SK-N-SH treated with all-trans-retinoic acid at 6 μM for 48 hours (cell line): ENCODE data around the gene CKAP4.

Experiments
- ATAC-seq: fragments of 200-7000 bp; cut with Tn5 transposase; 3 replicates; pipeline ENCODE4 v1.9.1; 2020; ENCODE audit warnings: mild to moderate bottlenecking, moderate library complexity
- ARNTL ChIP-seq: fragments of 450-650 bp; formaldehyde crosslinking; IDR thresholded peaks from 2 replicates; pipeline ENCODE4 v1.5.0; 2020; ENCODE audit warnings: low read depth, mild to moderate bottlenecking, moderate library complexity, borderline replicate concordance
- BACH2 ChIP-seq: fragments of 250-450 bp; sonication (Bioruptor Pico); IDR thresholded peaks from 2 replicates; pipeline ENCODE4 v1.9.0; 2021; ENCODE audit warnings: mild to moderate bottlenecking, borderline replicate concordance
- CREB5 ChIP-seq: fragments of 250-450 bp; sonication (Bioruptor Pico); IDR thresholded peaks from 2 replicates; pipeline ENCODE4 v1.5.1; 2020; ENCODE audit warnings: low read depth, mild to moderate bottlenecking, moderate library complexity
- ESRRG ChIP-seq: fragments of 250-450 bp; sonication (Bioruptor Pico); IDR thresholded peaks from 2 replicates; pipeline ENCODE4 v1.6.1; 2021; ENCODE audit warnings: mild to moderate bottlenecking
- GLIS3 ChIP-seq: fragments of 250-450 bp; sonication (Bioruptor Pico); IDR thresholded peaks from 2 replicates; pipeline ENCODE4 v1.5.0; 2020; ENCODE audit warnings: mild to moderate bottlenecking, moderate library complexity
- ISL1 ChIP-seq: fragments of 250-450 bp; sonication (Bioruptor Pico); IDR thresholded peaks from 2 replicates; pipeline ENCODE4 v2.1.2; 2022; ENCODE audit warnings: mild to moderate bottlenecking, moderate library complexity
- OSR1 ChIP-seq: fragments of 250-450 bp; sonication (Bioruptor Pico); IDR thresholded peaks from 2 replicates; pipeline ENCODE4 v1.8.0; 2022; ENCODE audit warnings: moderate library complexity, mild to moderate bottlenecking, inconsistent platforms
- PATZ1 ChIP-seq: fragments of 250-450 bp; sonication (Bioruptor Pico); IDR thresholded peaks from 2 replicates; pipeline ENCODE4 v1.8.0; 2020; ENCODE audit warnings: mild to moderate bottlenecking, moderate library complexity, borderline replicate concordance
- POU6F1 ChIP-seq: fragments of 250-450 bp; sonication (Bioruptor Pico); IDR thresholded peaks from 2 replicates; pipeline ENCODE4 v1.8.0; 2021; ENCODE audit warnings: low read depth, mild to moderate bottlenecking, moderate library complexity, borderline replicate concordance
- PPARA ChIP-seq: fragments of 250-450 bp; sonication (Bioruptor Pico); IDR thresholded peaks from 2 replicates; pipeline ENCODE4 v1.5.0; 2020; ENCODE audit warnings: mild to moderate bottlenecking, borderline replicate concordance
- RARB ChIP-seq: fragments of 250-450 bp; sonication (Bioruptor Pico); IDR thresholded peaks from 2 replicates; pipeline ENCODE4 v1.8.0; 2021; ENCODE audit warnings: mild to moderate bottlenecking, moderate library complexity
- SNAI2 ChIP-seq: fragments of 250-450 bp; sonication (Bioruptor Pico); IDR thresholded peaks from 2 replicates; pipeline ENCODE4 v1.5.0; 2020; ENCODE audit warnings: mild to moderate bottlenecking, moderate library complexity
- TSHZ2 ChIP-seq: fragments of 250-450 bp; sonication (Bioruptor Pico); IDR thresholded peaks from 2 replicates; pipeline ENCODE4 v1.5.0; 2020; ENCODE audit warnings: mild to moderate bottlenecking, moderate library complexity
- ZC3H10 ChIP-seq: fragments of 250-450 bp; sonication (Bioruptor Pico); IDR thresholded peaks from 2 replicates; pipeline ENCODE4 v1.5.1; 2021; ENCODE audit warnings: mild to moderate bottlenecking, moderate library complexity
- ZFP30 ChIP-seq: fragments of 450-650 bp; formaldehyde crosslinking; IDR thresholded peaks from 2 replicates; pipeline ENCODE4 v1.5.0; 2022; ENCODE audit warnings: mild to moderate bottlenecking, moderate library complexity
- ZNF565 ChIP-seq: fragments of 450-650 bp; formaldehyde crosslinking; conservative IDR thresholded peaks from 2 replicates; pipeline ENCODE4 v1.5.0; 2020; ENCODE audit warnings: low read depth, mild to moderate bottlenecking, moderate library complexity
- ZNF70 ChIP-seq: fragments of 450-650 bp; formaldehyde crosslinking; IDR thresholded peaks from 2 replicates; pipeline ENCODE4 v1.5.0; 2020; ENCODE audit warnings: mild to moderate bottlenecking, moderate library complexity

Gene CKAP4

GRCh38 chr12:106226884-106227640, 20.8 kb downstream of the CKAP4 start:
- peak; percentile 73 for ATAC-seq
- TF ChIP-seq BACH2 (CRISPR knock-in tag) (no peak), PATZ1 (CRISPR knock-in tag) (no peak), GLIS3 (CRISPR knock-in tag) (no peak), ZNF565 (CRISPR knock-in tag) (no peak), CREB5 (no peak), OSR1 (CRISPR knock-in tag) (no peak), POU6F1 (CRISPR knock-in tag) (no peak), ARNTL (CRISPR knock-in tag) (no peak), ZNF70 (CRISPR knock-in tag) (no peak), SNAI2 (CRISPR knock-in tag) (no peak), ESRRG (no peak)

GRCh38 chr12:106224355-106224706, 23.5 kb downstream of the CKAP4 start:
- no peak for TF ChIP-seq PPARA
- TF ChIP-seq ZFP30 = no peak
- TF ChIP-seq ISL1 (CRISPR knock-in tag) = no peak
- no peak for TF ChIP-seq ZC3H10 (CRISPR knock-in tag)
- no peak for TF ChIP-seq SNAI2 (CRISPR knock-in tag)
- no peak for TF ChIP-seq RARB
- TF ChIP-seq ZNF565 (CRISPR knock-in tag) = no peak
- no peak for TF ChIP-seq GLIS3 (CRISPR knock-in tag)
- no peak for TF ChIP-seq ZNF70 (CRISPR knock-in tag)
- no peak for TF ChIP-seq POU6F1 (CRISPR knock-in tag)
- ATAC-seq = no peak

GRCh38 chr12:106223485-106224354, 24.1 kb downstream of the CKAP4 start:
- TF ChIP-seq BACH2 (CRISPR knock-in tag) (no peak), ZC3H10 (CRISPR knock-in tag) (no peak), TSHZ2 (CRISPR knock-in tag) (no peak), ZNF70 (CRISPR knock-in tag) (no peak), RARB (no peak), ISL1 (CRISPR knock-in tag) (no peak)
- peak; percentile 93 for ATAC-seq
